ENCODE measurements around the gene TRAPPC3.

GRCh38 chr1:36160388-36160948 is 11.2 kb upstream of the TRAPPC3 start:
- no peak for TF ChIP-seq ZNF274 (IDR thresholded peaks at IDR 0.05; ENCODE audit: low read depth, low read length)
- no peak for TF ChIP-seq POLR2AphosphoS5 (IDR thresholded peaks at IDR 0.05; ENCODE audit: low read depth, low read length)
- TF ChIP-seq RAD21 (IDR thresholded peaks at IDR 0.05; ENCODE audit: low read depth): no peak
- no peak for TF ChIP-seq CTCF (IDR thresholded peaks at IDR 0.05 in 2 of 3, conservative IDR thresholded peaks at IDR 0.05 in 1 of 3; ENCODE audit: borderline replicate concordance in 1 of 3, insufficient read depth in 1 of 3, low read depth in 2 of 3, low read length in 2 of 3)
- no peak for TF ChIP-seq FOSL1 (IDR thresholded peaks at IDR 0.05; ENCODE audit: low read depth)
- TF ChIP-seq EZH2phosphoT487 (IDR thresholded peaks at IDR 0.05; ENCODE audit: borderline replicate concordance): no peak
- no peak for TF ChIP-seq TCF7L2 (IDR thresholded peaks at IDR 0.05; ENCODE audit: borderline replicate concordance, extremely low read depth, insufficient read depth, insufficient read length)
- TF ChIP-seq EZH2 (IDR thresholded peaks at IDR 0.05): no peak
- no peak for TF ChIP-seq POLR2A (IDR thresholded peaks at IDR 0.05; ENCODE audit: borderline replicate concordance, extremely low read depth, insufficient read depth, insufficient read length)
- no peak for TF ChIP-seq CBX3 (IDR thresholded peaks at IDR 0.05; ENCODE audit: low read depth)
- no peak for TF ChIP-seq MAX (IDR thresholded peaks at IDR 0.05)
- TF ChIP-seq ATF3 (IDR thresholded peaks at IDR 0.05): no peak
- no peak for TF ChIP-seq SP1 (IDR thresholded peaks at IDR 0.05; ENCODE audit: low read depth)
